ENCODE measurements around the gene FBXO31.

The FBXO31 gene

DNA sequence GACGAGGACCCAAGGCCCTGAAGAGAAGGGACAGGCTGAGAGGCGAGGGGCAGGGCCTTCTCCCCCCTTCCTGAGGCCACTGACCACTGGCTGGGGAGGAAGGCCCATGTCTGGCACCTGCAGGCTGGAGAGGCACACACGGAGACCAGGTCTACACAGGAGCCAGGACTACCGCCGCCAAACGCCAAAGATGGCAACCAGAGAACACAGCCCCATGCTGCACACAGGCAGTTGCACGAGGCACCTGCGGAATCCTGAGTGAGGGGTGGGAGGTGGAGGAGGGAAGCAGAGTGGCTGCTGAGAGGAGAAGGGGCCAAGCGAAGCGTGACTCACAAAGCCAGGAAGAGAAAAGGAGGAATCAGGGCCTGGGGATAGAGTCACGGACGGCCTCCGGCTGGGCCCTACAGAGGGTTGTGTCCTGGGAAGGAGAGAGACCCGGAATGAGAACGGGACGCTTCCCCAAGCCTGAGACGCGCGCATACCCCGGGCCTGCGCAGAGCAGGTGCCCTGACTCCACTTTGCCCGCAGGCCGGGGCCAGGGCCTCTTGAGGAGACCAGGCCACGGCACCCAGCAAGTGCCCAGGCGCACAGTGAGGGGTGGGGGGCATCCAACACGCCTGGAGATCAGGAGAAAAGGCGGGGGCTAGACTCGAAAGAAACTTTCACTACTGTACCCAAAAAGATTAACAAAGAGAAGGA lies 37.7 kb downstream of the FBXO31 start:
- H3K4me3 ChIP-seq (ENCODE audit: low read depth, low read length), result no peak overlapping the region
- TF ChIP-seq CTCF (IDR thresholded peaks at IDR 0.05; ENCODE audit: borderline replicate concordance, insufficient read depth, low read depth, low read length), result no peak

DNA sequence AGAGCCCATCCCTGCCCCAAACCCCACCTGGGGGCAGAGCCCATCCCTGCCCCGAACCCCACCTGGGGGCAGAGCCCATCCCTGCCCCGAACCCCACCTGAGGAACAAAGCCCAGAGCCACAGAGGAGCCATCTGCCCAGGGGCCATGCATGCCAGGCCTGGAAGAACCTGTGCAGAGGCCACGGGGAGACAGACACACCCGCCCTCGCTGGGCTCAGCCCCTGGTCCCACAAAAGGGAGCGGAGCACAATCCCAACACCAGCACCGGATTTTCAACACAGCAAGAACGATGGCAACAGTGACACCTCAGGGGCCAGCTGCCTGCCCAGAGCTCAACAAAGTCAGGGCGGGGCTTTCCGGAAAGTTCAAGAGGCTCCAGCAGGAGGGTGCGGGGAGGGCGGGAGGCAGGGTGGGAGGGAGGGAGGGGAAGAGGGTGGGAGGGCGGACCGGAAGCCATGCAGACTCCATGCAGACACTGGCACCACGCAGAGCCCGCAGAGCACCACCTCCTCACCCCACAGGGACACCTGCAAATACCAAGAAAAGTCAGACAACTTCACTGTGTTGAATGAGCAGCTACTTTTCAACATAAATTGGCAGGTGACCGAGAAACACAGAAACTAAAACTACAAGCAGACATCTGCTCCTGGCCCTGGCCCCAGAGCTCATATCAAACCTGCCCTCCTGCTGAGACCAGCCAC lies 38.5 kb downstream of the FBXO31 start:
- no peak overlapping the region for H3K4me3 ChIP-seq (ENCODE audit: low read depth, low read length)
- TF ChIP-seq CTCF (IDR thresholded peaks at IDR 0.05; ENCODE audit: borderline replicate concordance, insufficient read depth, low read depth, low read length), result no peak

DNA sequence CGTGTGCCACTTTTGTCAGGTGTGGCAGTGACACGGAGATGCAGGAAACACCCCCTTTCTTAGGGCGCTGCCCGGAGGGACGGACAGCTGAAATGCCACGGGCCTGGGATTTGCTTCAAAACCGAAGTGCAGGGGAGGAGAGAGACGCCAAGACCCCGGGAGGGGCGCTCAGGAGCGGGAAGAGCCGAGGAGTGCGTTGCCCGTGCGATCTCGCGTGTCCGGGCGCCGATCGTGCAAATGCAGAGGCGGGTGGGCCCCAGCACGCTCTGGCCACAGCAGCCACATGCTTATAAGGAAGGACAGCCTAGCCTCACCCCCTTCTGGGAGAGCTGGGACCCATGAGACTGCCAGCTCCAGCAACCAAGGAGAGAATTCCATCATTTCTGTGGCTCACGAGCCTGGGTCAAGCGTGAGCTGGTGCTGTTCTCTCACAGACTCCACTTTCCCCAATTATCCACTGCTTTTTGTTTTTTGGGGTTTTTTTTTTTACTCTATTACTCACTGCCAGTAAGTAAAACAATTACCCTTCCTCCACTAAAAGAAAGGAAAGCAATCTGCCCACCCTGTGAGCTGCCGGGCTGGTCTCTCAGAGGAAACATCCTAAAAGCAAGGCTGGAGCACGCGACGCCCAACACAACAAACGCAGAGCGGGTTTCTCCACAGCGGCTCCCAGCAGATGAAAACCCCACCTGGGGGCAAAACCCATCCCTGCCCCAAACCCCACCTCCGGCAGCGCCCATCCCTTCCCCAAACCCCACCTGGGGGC lies 39.2 kb downstream of the FBXO31 start:
- H3K4me3 ChIP-seq (ENCODE audit: low read depth, low read length), result no peak overlapping the region
- TF ChIP-seq CTCF (IDR thresholded peaks at IDR 0.05; ENCODE audit: borderline replicate concordance, insufficient read depth, low read depth, low read length), result no peak

DNA sequence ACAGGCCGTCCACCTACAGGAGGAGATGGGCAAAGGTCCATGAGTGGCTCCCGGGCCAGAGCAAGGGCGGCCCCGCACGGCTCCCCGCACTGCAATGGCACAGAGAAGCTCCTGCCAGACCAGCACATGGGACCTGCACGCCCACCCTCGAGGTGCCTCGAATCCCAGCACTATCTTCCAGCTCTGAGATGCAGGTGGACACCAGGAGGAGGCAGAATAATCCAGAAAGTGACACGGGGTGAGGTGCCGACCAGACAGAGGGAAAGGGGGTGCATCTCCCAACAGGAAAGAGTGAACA lies 39.9 kb downstream of the FBXO31 start:
- no peak for TF ChIP-seq CTCF (IDR thresholded peaks at IDR 0.05; ENCODE audit: borderline replicate concordance, insufficient read depth, low read depth, low read length)
- H3K4me3 ChIP-seq (ENCODE audit: low read depth, low read length), result no peak overlapping the region

DNA sequence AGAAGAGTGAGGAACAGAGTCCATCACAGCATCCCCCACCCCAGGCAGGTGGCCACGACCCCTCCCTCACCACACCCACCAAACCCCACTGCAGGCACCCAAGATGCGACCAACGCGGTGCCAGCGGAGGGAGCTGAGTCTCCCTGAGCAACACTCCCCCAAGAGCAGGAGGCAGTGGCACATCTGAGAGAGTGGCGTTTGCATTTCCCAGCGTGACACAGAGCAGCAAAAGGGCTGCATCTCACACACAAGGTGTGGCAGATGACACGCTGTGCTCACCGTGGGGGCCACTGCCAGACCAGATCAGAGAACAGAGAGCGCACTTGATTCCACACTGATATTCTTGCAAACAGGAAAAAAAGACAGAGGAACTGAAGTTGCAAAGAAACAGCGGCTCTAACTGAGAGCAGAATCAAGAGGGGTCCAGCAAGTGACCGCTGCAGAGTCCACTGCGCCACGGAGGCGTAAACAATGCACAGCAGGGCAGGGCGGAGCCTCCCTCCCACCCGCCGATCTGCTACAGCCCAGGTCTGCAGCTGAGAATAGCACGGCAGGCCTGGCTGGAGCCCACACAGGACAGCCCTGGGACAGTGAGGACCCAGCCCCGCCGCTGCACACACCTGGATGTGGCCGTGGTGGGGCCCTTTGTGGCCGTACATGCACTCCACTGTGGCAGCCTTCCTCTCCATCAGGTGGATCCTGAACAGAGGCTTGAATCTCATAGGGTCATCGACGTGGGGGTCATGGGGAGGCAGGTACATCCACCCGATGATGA lies 40.4 kb downstream of the FBXO31 start:
- no peak for TF ChIP-seq CTCF (IDR thresholded peaks at IDR 0.05; ENCODE audit: borderline replicate concordance, insufficient read depth, low read depth, low read length)
- no peak overlapping the region for H3K4me3 ChIP-seq (ENCODE audit: low read depth, low read length)

DNA sequence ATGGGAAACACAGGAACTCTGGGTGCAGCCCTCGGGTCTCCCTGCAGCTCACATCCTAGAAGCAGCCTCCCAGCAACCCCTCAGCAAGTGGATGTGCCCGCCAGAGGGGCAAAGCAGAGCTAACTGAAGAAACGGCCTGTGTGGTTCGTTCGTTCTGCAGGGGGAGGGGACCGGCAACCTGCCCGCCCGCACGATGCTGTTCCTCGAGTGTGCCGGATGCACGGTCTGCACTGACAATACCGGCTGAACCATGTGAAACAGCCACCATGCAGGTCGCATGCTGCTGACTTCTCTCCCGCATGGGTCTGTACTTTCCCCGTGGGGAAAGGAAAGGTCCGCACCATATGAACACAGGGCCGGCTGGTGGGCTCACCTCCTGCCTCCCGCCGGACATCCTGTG lies 41.1 kb downstream of the FBXO31 start:
- H3K4me3 ChIP-seq (ENCODE audit: low read depth, low read length), result no peak overlapping the region
- no peak for TF ChIP-seq CTCF (IDR thresholded peaks at IDR 0.05; ENCODE audit: borderline replicate concordance, insufficient read depth, low read depth, low read length)

All from GM12875 (cell line).